Heart left ventricle (tissue), 13 donors: Measurements from ENCODE around the gene ANKRD18B.

ENCODE experiments used
- POLR2A ChIP-seq, 2 donors: fragments of 450-650 bp; IDR thresholded peaks; one replicate each; pipeline ENCODE4 v1.6.1; 2017; ENCODE audit warnings: antibody characterized with exemption in 2 of 2, mild to moderate bottlenecking in 2 of 2, moderate library complexity in 2 of 2
- TF ChIP-seq, protein P1 (sequence below), 12 donors: fragments of 200-600 bp; sonication (generic) in 4 of 12; IDR thresholded peaks; one replicate each; pipeline versions ENCODE4 v1.5.0 to v1.8.0; 2018 to 2022; ENCODE audit warnings: antibody characterized with exemption in 12 of 12, mild to moderate bottlenecking in 5 of 12
- donor health status: ischemic (EF 13 %, LVEDD 7.1; RV severe dilation, severe dysfunction).
- donor health status: DM: no; HTN: yes; CAD: no.
- donor health status: DM: no; HTN: no; CAD: no.
- donor health status: ischemic (EF 25% LVEDD 6.9; RV normal size, moderate dysfunction).
- donor health status: ischemic (EF 25% LVEDD 5.7; RV mildly dilated, moderate dysfunction).
- donor health status: ischemic (EF 35%, LVEDD 5.7; RV mildly dilated, moderate dysfunction).
- donor health status: nonischemic (EF 11% LVEDD 7.7; RV severe dilation, severe dysfunction).
- donor health status: DM: yes; HTN: yes; CAD: no.
- donor health status: PGD.
- donor health status: ischemic (EF 29% LVEDD 5.4; RV normal size, mild dysfunction).
- donor health status: nonischemic (EF 23%, LVEDD 6.1; RV moderate dilation, normal function).

DNA sequence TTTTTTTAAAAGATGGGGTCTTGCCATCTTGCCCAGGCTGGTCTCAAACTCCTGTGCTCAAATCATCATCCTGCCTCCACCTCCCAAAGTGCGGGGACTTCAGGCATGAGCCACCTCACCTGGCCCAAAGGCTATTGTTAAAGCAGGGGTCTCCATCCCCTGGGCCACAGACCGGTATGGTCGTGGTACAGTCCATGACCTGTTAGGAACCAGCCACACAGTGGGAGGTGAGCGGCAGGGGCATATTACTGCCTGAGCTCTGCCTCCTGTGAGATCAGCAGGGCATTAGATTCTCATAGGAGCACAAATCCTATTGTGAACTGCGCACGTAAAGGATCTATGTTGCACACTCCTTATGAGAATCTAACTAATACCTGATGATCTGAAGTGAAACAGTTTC, 43.1 kb upstream of the ANKRD18B start:
- TF ChIP-seq POLR2A (IDR thresholded peaks at IDR 0.05): no peak
- TF ChIP-seq, protein P1, sequence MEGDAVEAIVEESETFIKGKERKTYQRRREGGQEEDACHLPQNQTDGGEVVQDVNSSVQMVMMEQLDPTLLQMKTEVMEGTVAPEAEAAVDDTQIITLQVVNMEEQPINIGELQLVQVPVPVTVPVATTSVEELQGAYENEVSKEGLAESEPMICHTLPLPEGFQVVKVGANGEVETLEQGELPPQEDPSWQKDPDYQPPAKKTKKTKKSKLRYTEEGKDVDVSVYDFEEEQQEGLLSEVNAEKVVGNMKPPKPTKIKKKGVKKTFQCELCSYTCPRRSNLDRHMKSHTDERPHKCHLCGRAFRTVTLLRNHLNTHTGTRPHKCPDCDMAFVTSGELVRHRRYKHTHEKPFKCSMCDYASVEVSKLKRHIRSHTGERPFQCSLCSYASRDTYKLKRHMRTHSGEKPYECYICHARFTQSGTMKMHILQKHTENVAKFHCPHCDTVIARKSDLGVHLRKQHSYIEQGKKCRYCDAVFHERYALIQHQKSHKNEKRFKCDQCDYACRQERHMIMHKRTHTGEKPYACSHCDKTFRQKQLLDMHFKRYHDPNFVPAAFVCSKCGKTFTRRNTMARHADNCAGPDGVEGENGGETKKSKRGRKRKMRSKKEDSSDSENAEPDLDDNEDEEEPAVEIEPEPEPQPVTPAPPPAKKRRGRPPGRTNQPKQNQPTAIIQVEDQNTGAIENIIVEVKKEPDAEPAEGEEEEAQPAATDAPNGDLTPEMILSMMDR (IDR thresholded peaks at IDR 0.05): no peak
